ENCODE results near the gene MICOS13.
"Not testable (repeated sequence)": the region's sequence is repeated elsewhere in the genome, so short reads cannot be mapped to it uniquely, and the experiment has no call there.

MICOS13 gene

GRCh38 chr19:5680437-5681368, at the start of gene MICOS13, which contains the start of gene HSD11B1L:
Gene MICOS13 (minus strand): TSS chr19:5680516. CDS start chr19:5680486, 30 bp downstream.
Gene HSD11B1L (plus strand): TSS chr19:5681027. CDS start chr19:5684833, 3,806 bp downstream.
- peak; percentile 99 for DNase-seq

GRCh38 chr19:5727453-5728050, 47.2 kb upstream of the MICOS13 start:
- no peak for DNase-seq

GRCh38 chr19:5719961-5720790, 39.9 kb upstream of the MICOS13 start, which contains the start of the genes CATSPERD and LONP1:
Gene CATSPERD (plus strand): TSS chr19:5720637. CDS start chr19:5720738, 101 bp downstream.
Gene LONP1 (minus strand): TSS chr19:5720146. CDS start chr19:5720132, 14 bp downstream.
- DNase-seq, result peak; percentile 99

- peak; percentile 39 for DNase-seq
These were observed 39.1 kb upstream of the MICOS13 start for GRCh38 chr19:5719274-5719960.

- DNase-seq, result peak; percentile 90
These were observed 38.4 kb upstream of the MICOS13 start for GRCh38 chr19:5718579-5719273.

- DNase-seq, result peak; percentile 72
These were observed 37.8 kb upstream of the MICOS13 start for GRCh38 chr19:5718037-5718578.

- no peak for DNase-seq
These were observed 37.1 kb upstream of the MICOS13 start for GRCh38 chr19:5717215-5717935.

GRCh38 chr19:5714816-5715215, 34.5 kb upstream of the MICOS13 start:
- DNase-seq, result no peak

- DNase-seq, result no peak
These were observed 32.9 kb upstream of the MICOS13 start for GRCh38 chr19:5713228-5713627.

- no peak for DNase-seq
These were observed 31.4 kb upstream of the MICOS13 start for GRCh38 chr19:5711713-5712161.

GRCh38 chr19:5711025-5711424, 30.7 kb upstream of the MICOS13 start:
- DNase-seq, result no peak

GRCh38 chr19:5707576-5708575, 27.6 kb upstream of the MICOS13 start:
- DNase-seq, result no peak

- DNase-seq, result no peak
These were observed 26.7 kb upstream of the MICOS13 start for GRCh38 chr19:5706876-5707573.

GRCh38 chr19:5705552-5705951, 25.2 kb upstream of the MICOS13 start:
- DNase-seq, result no peak

- DNase-seq, result no peak
These were observed 23.8 kb upstream of the MICOS13 start for GRCh38 chr19:5703819-5704818.

GRCh38 chr19:5702053-5702410, 21.7 kb upstream of the MICOS13 start:
- not testable (repeated sequence) for DNase-seq

- DNase-seq, result no peak
These were observed 20.3 kb upstream of the MICOS13 start for GRCh38 chr19:5700455-5701092.

Measured in EL (cell line).